ENCODE measurements around the gene RNU4-1. TPM values are rescaled to one million over a fixed set of nuclear protein-coding genes. Genes with fewer than 3 reads are reported as not detected.
"Not testable (repeated sequence)": the region's sequence is repeated elsewhere in the genome, so short reads cannot be mapped to it uniquely, and the experiment has no call there.

The RNU4-1 gene
- total RNA-seq, 1 donor from 2014 or later = under 0.01 TPM

- not testable (repeated sequence) for DNase-seq (ENCODE audit: extremely low spot score in 2 of 2)
Measured at GRCh38 chr12:120335447-120335846, 42.4 kb upstream of the RNU4-1 start.

GRCh38 chr12:120332523-120332922 lies 39.5 kb upstream of the RNU4-1 start:
- intact Hi-C loops (cut with DNase I) = no loop called here
- Histone ChIP-seq H3K27ac (no peak overlapping the region), H3K4me3 (no peak overlapping the region), H3K27me3 (no peaks in the 10 kb centered on the region), H3K4me1 (no peaks in the 10 kb centered on the region), H3K9me3 (no peaks in the 10 kb centered on the region), H3K36me3 (no peaks in the 10 kb centered on the region)
- TF ChIP-seq CTCF (IDR thresholded peaks at IDR 0.05) (no peak), POLR2A (IDR thresholded peaks at IDR 0.05) (no peak), POLR2AphosphoS5 (IDR thresholded peaks at IDR 0.05; ENCODE audit: insufficient read depth in 1 of 2, low read depth in 1 of 2) (no peak)
- no peak for DNase-seq (ENCODE audit: extremely low spot score in 2 of 2)

More at GRCh38 chr12:120335447-120335846, 42.4 kb upstream of the RNU4-1 start:
- intact Hi-C loops (cut with DNase I); H3K27ac ChIP-seq; H3K27me3 ChIP-seq; H3K4me1 ChIP-seq; H3K36me3 ChIP-seq; H3K4me3 ChIP-seq; H3K9me3 ChIP-seq: not testable (repeated sequence)
- peak in 1 of 3 experiments; percentile 26 for TF ChIP-seq CTCF (IDR thresholded peaks at IDR 0.05)

- no peaks in the 10 kb centered on the region for H3K4me1 ChIP-seq
- no peak for DNase-seq (ENCODE audit: extremely low spot score in 2 of 2)
- no peaks in the 10 kb centered on the region for H3K9me3 ChIP-seq
- no peak for TF ChIP-seq POLR2AphosphoS5 (IDR thresholded peaks at IDR 0.05; ENCODE audit: insufficient read depth in 1 of 2, low read depth in 1 of 2)
- no peak for TF ChIP-seq POLR2A (IDR thresholded peaks at IDR 0.05)
- no peak for TF ChIP-seq CTCF (IDR thresholded peaks at IDR 0.05)
- H3K27me3 ChIP-seq = no peaks in the 10 kb centered on the region
- intact Hi-C loops (cut with DNase I) = no loop called here
- H3K27ac ChIP-seq = no peak overlapping the region
- H3K4me3 ChIP-seq = no peak overlapping the region
- no peaks in the 10 kb centered on the region for H3K36me3 ChIP-seq
Measured at GRCh38 chr12:120332041-120332440, 39.0 kb upstream of the RNU4-1 start.

- intact Hi-C loops (cut with DNase I) = no loop called here
- TF ChIP-seq POLR2A (IDR thresholded peaks at IDR 0.05) (no peak), POLR2AphosphoS5 (IDR thresholded peaks at IDR 0.05; ENCODE audit: insufficient read depth in 1 of 2, low read depth in 1 of 2) (no peak), CTCF (IDR thresholded peaks at IDR 0.05) (no peak)
- DNase-seq (ENCODE audit: extremely low spot score in 2 of 2) = no peak
- no peaks in the 10 kb centered on the region for H3K4me1 ChIP-seq
- H3K4me3 ChIP-seq = no peak overlapping the region
- H3K27ac ChIP-seq = no peak overlapping the region
- H3K36me3 ChIP-seq = no peaks in the 10 kb centered on the region
- no peaks in the 10 kb centered on the region for H3K9me3 ChIP-seq
- H3K27me3 ChIP-seq = no peaks in the 10 kb centered on the region
Measured at GRCh38 chr12:120331390-120331789, 38.4 kb upstream of the RNU4-1 start.

DNA sequence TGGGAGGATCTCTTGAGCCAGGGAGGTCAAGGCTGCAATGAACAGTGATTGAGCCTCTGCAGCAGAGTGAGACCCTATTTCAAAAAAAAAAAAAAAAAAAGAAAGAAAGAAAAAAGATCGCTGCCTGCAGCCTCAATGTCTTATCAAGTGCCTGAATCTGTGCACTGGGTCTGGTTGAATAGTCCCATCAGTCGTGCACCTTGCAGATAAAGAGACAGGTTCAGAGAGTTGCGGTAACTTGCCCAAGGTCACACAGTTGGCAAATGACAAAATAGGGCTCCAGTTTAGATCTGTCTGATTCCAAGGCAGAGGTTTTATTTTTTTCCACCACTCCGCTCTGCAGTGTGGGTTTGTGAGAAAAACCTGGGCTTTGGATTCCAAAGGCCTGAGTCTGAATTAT lies 35.2 kb upstream of the RNU4-1 start:
- Histone ChIP-seq H3K27ac (no peak overlapping the region), H3K4me3 (no peak overlapping the region), H3K9me3 (no peaks in the 10 kb centered on the region), H3K4me1 (no peaks in the 10 kb centered on the region), H3K36me3 (no peaks in the 10 kb centered on the region), H3K27me3 (no peaks in the 10 kb centered on the region)
- intact Hi-C loops (cut with DNase I) = no loop called here
- no peak for DNase-seq (ENCODE audit: extremely low spot score in 2 of 2)
- TF ChIP-seq POLR2A (IDR thresholded peaks at IDR 0.05) = no peak
- TF ChIP-seq CTCF (IDR thresholded peaks at IDR 0.05) = no peak
- no peak for TF ChIP-seq POLR2AphosphoS5 (IDR thresholded peaks at IDR 0.05; ENCODE audit: insufficient read depth in 1 of 2, low read depth in 1 of 2)

Data from vagina (tissue), 2 donors.